Measurements from ENCODE around the gene HIGD1A.
"Not testable (repeated sequence)": the region's sequence is repeated elsewhere in the genome, so short reads cannot be mapped to it uniquely, and the experiment has no call there.

Gene HIGD1A

GRCh38 chr3:42829083-42829627, 24.9 kb upstream of the HIGD1A start:
- DNase-seq (ENCODE audit: low read depth), result no peak

GRCh38 chr3:42827654-42828053, 23.4 kb upstream of the HIGD1A start:
- DNase-seq (ENCODE audit: low read depth), result no peak

DNA sequence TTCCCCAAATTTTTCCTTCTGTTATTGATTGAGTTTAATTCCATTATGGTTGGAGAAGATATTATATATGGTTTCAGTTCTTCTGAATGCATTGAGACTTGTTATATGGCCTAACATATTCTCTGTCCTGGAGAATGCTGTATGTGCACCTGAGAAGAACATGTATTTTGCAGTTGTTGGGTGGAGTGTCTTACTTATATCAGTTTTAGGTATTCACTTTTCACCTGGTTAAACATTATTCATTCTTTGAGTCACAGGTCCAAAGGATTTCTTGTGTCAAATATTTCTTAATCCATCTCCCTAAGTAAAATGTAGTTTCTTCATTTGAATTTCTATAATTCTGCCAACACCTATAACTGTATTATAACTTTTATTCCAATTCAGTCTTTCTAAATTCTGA, 22.7 kb upstream of the HIGD1A start:
- DNase-seq (ENCODE audit: low read depth), result no peak

DNA sequence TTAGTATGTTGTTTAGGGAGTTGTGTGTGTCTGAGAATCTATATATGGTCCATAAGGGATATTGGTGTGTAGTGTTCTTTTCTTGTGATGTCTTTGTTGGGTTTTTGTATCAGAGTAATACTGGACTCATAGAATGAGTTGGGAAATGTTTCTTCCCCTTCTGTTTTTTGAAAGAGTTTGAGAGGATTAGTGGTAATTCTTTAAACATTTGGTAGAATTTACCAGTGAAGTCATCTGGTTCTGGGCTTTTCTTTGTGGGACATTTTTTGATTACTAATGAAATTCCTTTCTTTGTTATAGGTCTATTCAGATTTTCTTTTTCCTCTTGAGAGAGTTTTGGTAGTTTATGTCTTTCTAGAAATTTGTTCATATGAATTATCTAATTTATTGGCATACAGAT, 21.9 kb upstream of the HIGD1A start:
- DNase-seq (ENCODE audit: low read depth), result no peak

- no peak for DNase-seq (ENCODE audit: low read depth)
Measured at GRCh38 chr3:42823351-42823750, 19.1 kb upstream of the HIGD1A start.

- no peak for DNase-seq (ENCODE audit: low read depth)
Measured at GRCh38 chr3:42822828-42823227, 18.5 kb upstream of the HIGD1A start.

- DNase-seq (ENCODE audit: low read depth), result no peak
Measured at GRCh38 chr3:42820746-42821051, 16.4 kb upstream of the HIGD1A start.

GRCh38 chr3:42819351-42819965, 15.2 kb upstream of the HIGD1A start:
- DNase-seq (ENCODE audit: low read depth), result no peak

DNA sequence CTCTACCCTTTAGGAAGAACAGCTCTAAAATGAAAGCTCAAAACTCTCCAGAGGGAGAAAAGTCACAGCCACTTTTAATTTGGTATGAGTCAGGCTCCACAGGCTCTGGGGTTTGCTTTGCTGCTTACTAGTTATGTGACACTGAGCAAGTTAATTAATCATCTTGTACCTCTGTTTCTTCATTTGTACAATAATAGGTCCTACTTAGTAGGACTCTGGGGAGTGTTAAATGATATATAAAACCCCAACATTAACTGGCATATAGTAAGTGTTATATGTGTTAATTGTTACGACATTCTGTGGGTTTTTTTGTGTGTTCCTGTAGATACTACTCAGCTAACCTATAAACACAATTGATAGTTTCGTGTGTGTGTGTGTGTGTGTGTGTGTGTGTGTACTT, 11.5 kb upstream of the HIGD1A start:
- DNase-seq (ENCODE audit: low read depth), result no peak

GRCh38 chr3:42814914-42815507, 10.7 kb upstream of the HIGD1A start:
- no peak for DNase-seq (ENCODE audit: low read depth)

- no peak for DNase-seq (ENCODE audit: low read depth)
Measured at GRCh38 chr3:42814246-42814645, 10.0 kb upstream of the HIGD1A start.

- not testable (repeated sequence) for DNase-seq (ENCODE audit: low read depth)
Measured at GRCh38 chr3:42811118-42811883, 7.0 kb upstream of the HIGD1A start.

DNA sequence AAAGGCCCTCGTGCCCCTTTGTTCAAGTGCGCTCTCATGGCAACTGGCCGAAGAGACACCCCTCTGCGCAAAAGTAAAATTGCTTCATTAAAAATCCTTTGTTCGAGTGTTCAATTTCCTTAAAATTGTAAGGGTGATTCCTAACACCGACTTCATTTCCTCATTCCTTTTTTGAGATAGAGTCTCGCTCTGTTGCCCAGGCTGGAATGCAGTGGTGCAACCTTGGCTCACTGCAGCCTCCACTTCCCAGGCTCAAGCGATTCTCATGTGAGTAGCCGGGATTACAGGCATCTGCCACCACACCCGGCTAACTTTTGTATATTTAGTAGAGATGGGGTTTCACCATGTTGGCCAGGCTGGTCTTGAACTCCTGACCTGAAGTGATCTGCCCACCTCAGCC, 6.4 kb upstream of the HIGD1A start:
- DNase-seq (ENCODE audit: low read depth), result not testable (repeated sequence)

- DNase-seq (ENCODE audit: low read depth), result no peak
Measured at GRCh38 chr3:42809202-42809601, 4.9 kb upstream of the HIGD1A start, which contains the start of gene ACKR2. Gene ACKR2, plus strand, starts transcription at chr3:42809445. Its CDS starts 55,058 bp downstream, at chr3:42864503.

DNA sequence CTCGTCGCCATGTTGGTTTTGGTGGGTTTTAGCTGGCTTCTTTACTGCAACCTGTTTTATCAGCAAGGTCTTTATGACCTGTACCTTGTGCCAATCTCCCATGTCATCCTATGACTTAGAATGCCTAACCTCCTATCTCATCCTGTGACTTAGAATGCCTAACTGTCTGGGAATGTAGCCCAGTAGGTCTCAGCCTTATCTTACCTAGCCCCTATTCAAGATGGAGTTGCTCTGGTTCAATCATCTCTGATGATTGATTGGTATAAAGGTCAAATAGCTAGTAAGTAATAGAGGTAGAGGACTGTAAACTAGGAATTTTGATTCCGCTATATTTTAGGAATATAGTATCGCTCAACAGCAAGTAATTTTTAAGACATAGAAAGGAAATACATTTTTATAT, 3.6 kb upstream of the HIGD1A start:
- DNase-seq (ENCODE audit: low read depth), result no peak

DNA sequence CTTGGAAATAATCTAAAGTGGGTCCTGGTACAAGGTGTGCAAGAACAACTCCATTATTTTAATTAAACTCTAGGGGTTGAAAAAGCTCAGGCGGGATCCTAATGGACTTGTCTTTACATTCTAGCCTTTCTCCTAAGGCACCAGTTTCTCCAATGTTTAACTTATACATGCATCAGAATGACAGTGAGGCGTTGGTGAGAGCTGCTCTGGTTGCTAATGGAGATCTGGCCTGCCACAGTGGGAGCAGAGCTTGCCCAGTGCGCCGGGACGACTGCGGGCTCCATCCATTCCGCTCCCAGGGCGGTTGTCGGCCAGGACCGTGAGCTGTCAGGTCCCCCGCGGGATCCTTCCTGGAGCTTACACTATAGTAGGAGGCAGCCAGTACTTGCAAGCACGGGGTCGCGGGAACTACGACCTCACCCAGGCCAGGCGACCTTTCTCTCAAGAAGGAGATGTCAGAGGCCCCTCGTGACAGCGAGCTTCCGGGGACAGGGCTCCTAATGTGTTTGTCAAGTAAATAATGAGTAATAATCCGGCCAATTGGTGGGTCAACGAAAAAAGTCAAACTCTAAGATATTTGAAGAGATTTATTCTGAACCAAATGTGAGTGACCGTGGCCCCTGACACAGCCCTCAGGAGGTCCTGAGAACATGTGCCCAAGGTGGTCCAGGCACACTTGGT, 991 bp upstream of the HIGD1A start:
- no peak for DNase-seq (ENCODE audit: low read depth)

GRCh38 chr3:42804831-42805132, 492 bp upstream of the HIGD1A start:
- no peak for DNase-seq (ENCODE audit: low read depth)

DNA sequence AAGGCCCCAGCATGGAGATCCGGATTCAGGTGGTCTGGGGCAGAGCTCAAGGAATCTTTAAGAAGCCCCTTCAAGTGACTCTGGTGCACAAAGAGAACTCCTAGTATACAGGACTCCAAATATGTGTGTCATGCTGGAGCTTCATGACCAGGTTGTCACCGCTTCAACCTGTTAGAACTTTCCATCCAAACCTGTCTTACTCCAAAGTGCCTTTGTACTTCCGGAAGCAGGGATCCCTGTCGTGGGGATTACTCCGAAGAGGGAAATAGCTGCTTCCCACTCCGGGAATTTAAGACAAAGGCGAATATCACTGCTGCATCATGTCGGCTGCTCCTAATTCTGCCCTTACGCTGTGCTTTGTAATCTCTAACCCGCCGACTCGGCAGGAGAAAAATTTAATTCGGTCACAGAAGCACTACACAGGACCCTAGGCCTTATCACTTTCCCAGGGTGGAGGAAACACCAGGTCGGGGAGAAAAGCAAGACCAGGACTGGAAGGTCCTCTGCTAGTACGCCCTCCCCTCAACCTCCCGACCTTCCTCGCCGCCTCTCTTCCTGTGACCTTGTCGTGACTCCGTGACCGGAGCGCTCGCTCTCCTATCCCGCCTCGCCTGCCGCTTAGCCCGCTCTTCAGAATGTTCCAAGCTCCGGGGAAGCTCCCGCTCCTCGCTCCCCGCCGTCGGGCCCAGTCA, 730 bp downstream of the HIGD1A start:
- DNase-seq (ENCODE audit: low read depth), result no peak

DNA sequence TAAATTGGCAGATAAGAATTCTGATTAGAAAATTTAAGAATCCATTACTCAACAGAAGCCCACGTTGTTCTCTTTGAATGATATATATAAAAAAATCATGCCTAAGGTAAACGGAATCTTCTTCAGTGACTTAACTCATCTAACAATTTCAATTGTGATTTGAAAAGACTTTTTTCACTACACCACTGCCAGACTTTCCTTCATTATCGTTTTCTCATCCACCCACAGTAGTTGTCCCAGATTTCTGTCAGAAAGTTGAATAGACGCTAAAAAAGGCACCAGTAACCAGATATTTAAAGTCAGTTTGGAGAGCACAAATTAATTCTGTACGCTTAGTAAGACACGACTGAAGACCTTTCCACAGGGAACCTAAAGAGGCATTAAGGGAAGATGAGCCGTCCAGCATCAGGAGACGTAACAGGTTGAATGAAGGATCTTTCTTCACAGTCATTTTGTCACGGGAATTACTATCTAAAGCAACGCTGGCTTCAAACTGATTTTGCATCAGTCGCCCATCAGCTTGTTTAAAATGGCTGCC, 1.3 kb downstream of the HIGD1A start:
- DNase-seq (ENCODE audit: low read depth), result no peak

- DNase-seq (ENCODE audit: low read depth), result no peak
Measured at GRCh38 chr3:42801784-42802183, 2.5 kb downstream of the HIGD1A start.

DNA sequence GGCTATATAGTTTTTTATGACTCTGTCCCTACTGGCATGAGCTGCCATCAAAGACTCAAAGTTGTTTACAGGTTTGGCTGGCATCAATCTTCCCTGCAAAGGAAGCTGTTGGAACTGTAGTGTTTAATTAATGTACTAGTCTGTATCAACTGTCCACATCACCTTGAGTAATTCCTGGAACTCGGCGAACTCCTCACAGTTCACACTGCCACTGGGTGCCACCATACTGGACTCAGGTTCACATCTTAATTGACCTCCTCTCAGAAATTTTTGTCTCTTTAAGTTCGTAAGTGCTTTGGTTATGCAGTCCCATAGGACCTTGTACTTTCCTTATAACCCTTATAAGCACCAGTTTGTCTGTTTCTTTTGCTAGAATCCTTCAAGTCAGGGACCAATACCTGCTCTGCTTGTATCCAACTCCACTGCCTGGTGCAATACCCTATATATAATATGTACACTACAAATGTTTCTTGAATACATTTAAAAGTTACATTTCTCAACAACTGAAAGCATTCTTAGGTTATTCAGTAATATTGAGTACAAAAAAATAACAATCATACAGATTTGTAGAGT, 3.2 kb downstream of the HIGD1A start:
- DNase-seq (ENCODE audit: low read depth), result no peak

- DNase-seq (ENCODE audit: low read depth), result no peak
Measured at GRCh38 chr3:42800251-42800650, 4.0 kb downstream of the HIGD1A start.
